ENCODE data around the gene PPARGC1A. TPM values are rescaled to one million over a fixed set of nuclear protein-coding genes. Genes with fewer than 3 reads are reported as not detected.

The PPARGC1A gene
- total and polyA plus RNA-seq, 2 experiments from 2014 or later = 6.7 to 16.6 TPM

GRCh38 chr4:23754688-23755087, 135.2 kb downstream of the PPARGC1A start:
- 91% methylated on average over 1 of the region's 1 CpG for WGBS (ENCODE audit: low lambda C conversion rate, missing lambda C conversion rate)
- no peaks in the 10 kb centered on the region for H3K4me1 ChIP-seq (ENCODE audit: insufficient read depth)
- H3K9me2 ChIP-seq (replicated peaks; ENCODE audit: insufficient read depth) = no peaks in the 10 kb centered on the region
- H3K27me3 ChIP-seq = no peaks in the 10 kb centered on the region
- H2AFZ ChIP-seq = no peak overlapping the region
- DNase-seq (ENCODE audit: low spot score) = peak; percentile 5
- no peaks in the 10 kb centered on the region for H3K36me3 ChIP-seq (replicated peaks; ENCODE audit: insufficient read depth, low read depth)
- no peak overlapping the region for H3K4me2 ChIP-seq
- no peaks in the 10 kb centered on the region for H4K20me1 ChIP-seq (ENCODE audit: insufficient read depth, poor library complexity, severe bottlenecking)
- H3K9me3 ChIP-seq (ENCODE audit: low read depth) = no peaks in the 10 kb centered on the region
- no peak overlapping the region for H3K4me3 ChIP-seq
- no peaks in the 10 kb centered on the region for H3K79me2 ChIP-seq
- H3K27ac ChIP-seq = no peak overlapping the region
- no peak for TF ChIP-seq EZH2 (IDR thresholded peaks at IDR 0.05; ENCODE audit: borderline replicate concordance)

GRCh38 chr4:23750125-23750524, 139.7 kb downstream of the PPARGC1A start:
- Histone ChIP-seq H3K27ac (no peak overlapping the region), H3K27me3 (no peaks in the 10 kb centered on the region), H3K4me1 (ENCODE audit: insufficient read depth) (no peaks in the 10 kb centered on the region), H3K4me2 (no peak overlapping the region), H4K20me1 (ENCODE audit: insufficient read depth, poor library complexity, severe bottlenecking) (no peaks in the 10 kb centered on the region), H2AFZ (no peak overlapping the region), H3K9me3 (ENCODE audit: low read depth) (no peaks in the 10 kb centered on the region), H3K9me2 (replicated peaks; ENCODE audit: insufficient read depth) (no peaks in the 10 kb centered on the region), H3K4me3 (no peak overlapping the region), H3K79me2 (no peaks in the 10 kb centered on the region), H3K36me3 (replicated peaks; ENCODE audit: insufficient read depth, low read depth) (no peaks in the 10 kb centered on the region)
- TF ChIP-seq CTCF (IDR thresholded peaks at IDR 0.05; ENCODE audit: poor library complexity) (no peak), EZH2 (IDR thresholded peaks at IDR 0.05; ENCODE audit: borderline replicate concordance) (no peak), EZH2phosphoT487 (IDR thresholded peaks at IDR 0.05; ENCODE audit: low read depth, severe bottlenecking, unreplicated experiment) (no peak)
- WGBS (ENCODE audit: low lambda C conversion rate, missing lambda C conversion rate) = 97% methylated on average over 2 of the region's 2 CpGs
- no peak for DNase-seq (ENCODE audit: low spot score)

- Histone ChIP-seq H3K9me2 (replicated peaks; ENCODE audit: insufficient read depth) (no peaks in the 10 kb centered on the region), H3K4me1 (ENCODE audit: insufficient read depth) (no peaks in the 10 kb centered on the region), H3K36me3 (replicated peaks; ENCODE audit: insufficient read depth, low read depth) (no peaks in the 10 kb centered on the region), H4K20me1 (ENCODE audit: insufficient read depth, poor library complexity, severe bottlenecking) (no peaks in the 10 kb centered on the region), H3K79me2 (no peaks in the 10 kb centered on the region), H3K27ac (no peak overlapping the region), H2AFZ (no peak overlapping the region), H3K27me3 (peaks cover 2% of the 10 kb centered on the region), H3K4me3 (no peak overlapping the region), H3K4me2 (no peak overlapping the region), H3K9me3 (ENCODE audit: low read depth) (no peaks in the 10 kb centered on the region)
- WGBS (ENCODE audit: low lambda C conversion rate, missing lambda C conversion rate) = 37% methylated on average over 2 of the region's 2 CpGs
- DNase-seq (ENCODE audit: low spot score) = peak; percentile 44
- TF ChIP-seq EZH2 (IDR thresholded peaks at IDR 0.05; ENCODE audit: borderline replicate concordance) (no peak), CTCF (IDR thresholded peaks at IDR 0.05; ENCODE audit: poor library complexity) (no peak), EZH2phosphoT487 (IDR thresholded peaks at IDR 0.05; ENCODE audit: low read depth, severe bottlenecking, unreplicated experiment) (no peak)
Measured at GRCh38 chr4:23747281-23747735, 142.5 kb downstream of the PPARGC1A start.

GRCh38 chr4:23746672-23747071, 143.2 kb downstream of the PPARGC1A start:
- no peak overlapping the region for H2AFZ ChIP-seq
- DNase-seq (ENCODE audit: low spot score) = no peak
- no peak overlapping the region for H3K4me2 ChIP-seq
- no peak overlapping the region for H3K27ac ChIP-seq
- TF ChIP-seq CTCF (IDR thresholded peaks at IDR 0.05; ENCODE audit: poor library complexity) (no peak), EZH2 (IDR thresholded peaks at IDR 0.05; ENCODE audit: borderline replicate concordance) (no peak), EZH2phosphoT487 (IDR thresholded peaks at IDR 0.05; ENCODE audit: low read depth, severe bottlenecking, unreplicated experiment) (no peak)
- no peaks in the 10 kb centered on the region for H3K36me3 ChIP-seq (replicated peaks; ENCODE audit: insufficient read depth, low read depth)
- H3K4me3 ChIP-seq = no peak overlapping the region
- no peaks in the 10 kb centered on the region for H3K9me3 ChIP-seq (ENCODE audit: low read depth)
- peaks cover 2% of the 10 kb centered on the region for H3K27me3 ChIP-seq
- no peaks in the 10 kb centered on the region for H3K4me1 ChIP-seq (ENCODE audit: insufficient read depth)
- H4K20me1 ChIP-seq (ENCODE audit: insufficient read depth, poor library complexity, severe bottlenecking) = no peaks in the 10 kb centered on the region
- no peaks in the 10 kb centered on the region for H3K9me2 ChIP-seq (replicated peaks; ENCODE audit: insufficient read depth)
- WGBS (ENCODE audit: low lambda C conversion rate, missing lambda C conversion rate) = 89% methylated on average over 2 of the region's 2 CpGs
- no peaks in the 10 kb centered on the region for H3K79me2 ChIP-seq
